H1 (cell line): ENCODE measurements around the gene GALK1.

Experiments used
- BACH1 ChIP-seq: IDR thresholded peaks from 2 replicates; pipeline ENCODE4 v1.6.1; 2012; ENCODE audit warnings: low read length, improper control_type of control experiment
- CEBPB ChIP-seq: IDR thresholded peaks from 2 replicates; pipeline ENCODE4 v1.6.1; 2012; ENCODE audit warnings: low read depth, low read length
- NANOG ChIP-seq: IDR thresholded peaks from 2 replicates; pipeline ENCODE4 v1.6.1; 2011; ENCODE audit warnings: low read length, low read depth, mild to moderate bottlenecking, inconsistent platforms; ENCODE audit not compliant: insufficient read depth, poor library complexity, severe bottlenecking
- POLR2A ChIP-seq, 2 experiments: IDR thresholded peaks; 1 replicate in 1 of 2; 2 replicates in 1 of 2; pipeline ENCODE4 v1.6.1; 2011; ENCODE audit warnings: low read depth in 2 of 2, low read length in 2 of 2, mild to moderate bottlenecking in 2 of 2; ENCODE audit errors: control extremely low read depth in 1 of 2
- POLR2AphosphoS5 ChIP-seq: IDR thresholded peaks from 2 replicates; pipeline ENCODE4 v1.6.1; 2011; ENCODE audit warnings: low read depth, low read length
- RAD21 ChIP-seq, 2 experiments: IDR thresholded peaks in 1 of 2; conservative IDR thresholded peaks in 1 of 2; 2 replicates each; pipeline ENCODE4 v1.6.1; 2011; ENCODE audit warnings: low read depth in 2 of 2, low read length in 2 of 2, improper control_type of control experiment in 1 of 2, inconsistent platforms in 1 of 2, mild to moderate bottlenecking in 1 of 2, moderate library complexity in 1 of 2
- TAF1 ChIP-seq: IDR thresholded peaks from 2 replicates; pipeline ENCODE4 v1.6.1; 2011; ENCODE audit warnings: mild to moderate bottlenecking, low read depth, low read length
- YY1 ChIP-seq: IDR thresholded peaks from 2 replicates; pipeline ENCODE4 v1.6.1; 2011; ENCODE audit warnings: low read depth, mild to moderate bottlenecking, low read length
- ZNF274 ChIP-seq: IDR thresholded peaks from 2 replicates; pipeline ENCODE4 v1.7.0; 2012; ENCODE audit warnings: low read length, borderline replicate concordance; ENCODE audit errors: extremely low read depth
- TF ChIP-seq, protein P1 (sequence below): IDR thresholded peaks from 2 replicates; pipeline ENCODE4 v1.6.1; 2012; ENCODE audit warnings: inconsistent platforms
- TF ChIP-seq, protein P2 (sequence below), 3 experiments: IDR thresholded peaks; 1 replicate in 2 of 3; 2 replicates in 1 of 3; pipeline versions ENCODE4 v1.5.1 to v1.6.1; 2011; ENCODE audit warnings: low read length in 3 of 3, mild to moderate bottlenecking in 3 of 3, inconsistent platforms in 2 of 3, low read depth in 1 of 3, moderate library complexity in 1 of 3; ENCODE audit not compliant: insufficient read depth in 1 of 3; ENCODE audit errors: control extremely low read depth in 1 of 3
- TF ChIP-seq, protein P3 (sequence below): IDR thresholded peaks from 2 replicates; pipeline ENCODE4 v1.6.1; 2011; ENCODE audit warnings: low read length, improper control_type of control experiment

DNA sequence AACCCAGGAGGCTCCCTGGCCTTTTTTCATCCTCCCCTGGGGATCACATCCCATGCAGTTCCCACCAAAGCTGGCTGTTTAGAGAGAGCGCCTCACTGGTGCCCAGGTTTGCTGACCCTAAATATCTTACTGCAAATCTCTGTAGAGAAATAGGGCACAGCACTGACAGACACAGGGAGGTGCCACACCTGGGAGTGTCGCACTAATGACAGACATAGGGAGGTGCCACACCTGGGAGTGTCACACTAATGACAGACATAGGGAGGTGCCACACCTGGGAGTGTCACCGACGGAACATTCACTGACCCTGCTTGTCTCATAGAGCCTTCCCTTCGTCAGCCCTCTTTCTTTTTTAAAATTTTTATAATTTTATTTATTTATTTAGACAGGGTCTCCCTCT, 45.2 kb upstream of the GALK1 start:
- TF ChIP-seq, protein P1, sequence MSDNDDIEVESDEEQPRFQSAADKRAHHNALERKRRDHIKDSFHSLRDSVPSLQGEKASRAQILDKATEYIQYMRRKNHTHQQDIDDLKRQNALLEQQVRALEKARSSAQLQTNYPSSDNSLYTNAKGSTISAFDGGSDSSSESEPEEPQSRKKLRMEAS: no peak
- no peak for TF ChIP-seq BACH1
- TF ChIP-seq CEBPB: no peak
- TF ChIP-seq, protein P2, sequence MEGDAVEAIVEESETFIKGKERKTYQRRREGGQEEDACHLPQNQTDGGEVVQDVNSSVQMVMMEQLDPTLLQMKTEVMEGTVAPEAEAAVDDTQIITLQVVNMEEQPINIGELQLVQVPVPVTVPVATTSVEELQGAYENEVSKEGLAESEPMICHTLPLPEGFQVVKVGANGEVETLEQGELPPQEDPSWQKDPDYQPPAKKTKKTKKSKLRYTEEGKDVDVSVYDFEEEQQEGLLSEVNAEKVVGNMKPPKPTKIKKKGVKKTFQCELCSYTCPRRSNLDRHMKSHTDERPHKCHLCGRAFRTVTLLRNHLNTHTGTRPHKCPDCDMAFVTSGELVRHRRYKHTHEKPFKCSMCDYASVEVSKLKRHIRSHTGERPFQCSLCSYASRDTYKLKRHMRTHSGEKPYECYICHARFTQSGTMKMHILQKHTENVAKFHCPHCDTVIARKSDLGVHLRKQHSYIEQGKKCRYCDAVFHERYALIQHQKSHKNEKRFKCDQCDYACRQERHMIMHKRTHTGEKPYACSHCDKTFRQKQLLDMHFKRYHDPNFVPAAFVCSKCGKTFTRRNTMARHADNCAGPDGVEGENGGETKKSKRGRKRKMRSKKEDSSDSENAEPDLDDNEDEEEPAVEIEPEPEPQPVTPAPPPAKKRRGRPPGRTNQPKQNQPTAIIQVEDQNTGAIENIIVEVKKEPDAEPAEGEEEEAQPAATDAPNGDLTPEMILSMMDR (IDR thresholded peaks at IDR 0.05; ENCODE audit: control extremely low read depth in 1 of 3, insufficient read depth in 1 of 3, low read depth in 1 of 3, low read length in 3 of 3): no peak
- TF ChIP-seq, protein P3, sequence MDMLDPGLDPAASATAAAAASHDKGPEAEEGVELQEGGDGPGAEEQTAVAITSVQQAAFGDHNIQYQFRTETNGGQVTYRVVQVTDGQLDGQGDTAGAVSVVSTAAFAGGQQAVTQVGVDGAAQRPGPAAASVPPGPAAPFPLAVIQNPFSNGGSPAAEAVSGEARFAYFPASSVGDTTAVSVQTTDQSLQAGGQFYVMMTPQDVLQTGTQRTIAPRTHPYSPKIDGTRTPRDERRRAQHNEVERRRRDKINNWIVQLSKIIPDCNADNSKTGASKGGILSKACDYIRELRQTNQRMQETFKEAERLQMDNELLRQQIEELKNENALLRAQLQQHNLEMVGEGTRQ: no peak
- TF ChIP-seq POLR2A (IDR thresholded peaks at IDR 0.05; ENCODE audit: control extremely low read depth in 1 of 2, low read depth in 2 of 2, low read length in 2 of 2): no peak
- no peak for TF ChIP-seq TAF1
- TF ChIP-seq NANOG: no peak
- TF ChIP-seq ZNF274: no peak
- TF ChIP-seq YY1: no peak
- no peak; the same call in 1 of the 2 replicates for TF ChIP-seq POLR2AphosphoS5
- TF ChIP-seq RAD21 (IDR thresholded peaks at IDR 0.05 in 1 of 2, conservative IDR thresholded peaks at IDR 0.05 in 1 of 2; ENCODE audit: low read depth in 2 of 2, low read length in 2 of 2): no peak
